Mesenchymal stem cell (in vitro differentiated cells and primary cell): ENCODE data around the gene CLEC16A.

Source experiments
- DNase-seq: peaks from one replicate; pipeline ENCODE4 v3.0.0-alpha.2; 2013
- H2AFZ ChIP-seq: one replicate; pipeline ENCODE4 v1.6.1; 2013; ENCODE audit warnings: low read depth, mild to moderate bottlenecking, control low read depth, inconsistent platforms, low read length, moderate library complexity
- H2AK5ac ChIP-seq: 2 replicates; pipeline ENCODE4 v1.6.1; 2013; ENCODE audit warnings: low read length, moderate library complexity, mild to moderate bottlenecking, inconsistent platforms; ENCODE audit not compliant: severe bottlenecking
- H2BK120ac ChIP-seq: one replicate; pipeline ENCODE4 v1.6.1; 2013; ENCODE audit warnings: low read depth, mild to moderate bottlenecking, inconsistent platforms, low read length, moderate library complexity
- H2BK12ac ChIP-seq, 2 experiments: one replicate each; pipeline ENCODE4 v1.6.1; 2013; ENCODE audit warnings: inconsistent platforms in 2 of 2, low read length in 2 of 2, mild to moderate bottlenecking in 2 of 2, moderate library complexity in 2 of 2, control low read depth in 1 of 2
- H2BK15ac ChIP-seq: one replicate; pipeline ENCODE4 v1.6.1; 2013; ENCODE audit warnings: mild to moderate bottlenecking, low read depth, inconsistent platforms; ENCODE audit not compliant: poor library complexity, severe bottlenecking
- H2BK5ac ChIP-seq: 2 replicates; pipeline ENCODE4 v1.6.1; 2013; ENCODE audit warnings: low read depth, mild to moderate bottlenecking, low read length, control low read depth, inconsistent platforms; ENCODE audit not compliant: poor library complexity, severe bottlenecking
- H3K14ac ChIP-seq, 2 experiments: one replicate each; pipeline ENCODE4 v1.6.1; 2013; ENCODE audit warnings: inconsistent platforms in 2 of 2, low read length in 2 of 2, control low read depth in 1 of 2, mild to moderate bottlenecking in 1 of 2, moderate library complexity in 1 of 2
- H3K18ac ChIP-seq, 2 experiments: one replicate each; pipeline ENCODE4 v1.6.1; 2013; ENCODE audit warnings: inconsistent platforms in 2 of 2, low read length in 2 of 2, control low read depth in 1 of 2, low read depth in 1 of 2, mild to moderate bottlenecking in 1 of 2
- H3K23ac ChIP-seq, 2 experiments: one replicate each; pipeline ENCODE4 v1.6.1; 2013; ENCODE audit warnings: inconsistent platforms in 2 of 2, low read length in 2 of 2, mild to moderate bottlenecking in 2 of 2, moderate library complexity in 2 of 2, control low read depth in 1 of 2
- H3K27ac ChIP-seq: 2 replicates; pipeline ENCODE4 v1.5.1; 2013; ENCODE audit warnings: mild to moderate bottlenecking, moderate library complexity, low read length, control low read depth, inconsistent platforms; ENCODE audit not compliant: poor library complexity, severe bottlenecking
- H3K27me3 ChIP-seq, 2 experiments: 2 replicates each; pipeline versions ENCODE4 v1.6.1 to v1.7.0; 2013; ENCODE audit warnings: low read length in 2 of 2, mild to moderate bottlenecking in 2 of 2, moderate library complexity in 2 of 2, control low read depth in 1 of 2, inconsistent platforms in 1 of 2; ENCODE audit not compliant: control insufficient read depth in 1 of 2, insufficient read depth in 1 of 2
- H3K36me3 ChIP-seq, 2 experiments: 2 replicates each; pipeline versions ENCODE4 v1.6.1 to v1.7.0; 2013; ENCODE audit warnings: low read length in 2 of 2, control low read depth in 1 of 2, inconsistent platforms in 1 of 2, low read depth in 1 of 2, mild to moderate bottlenecking in 1 of 2; ENCODE audit not compliant: insufficient read depth in 2 of 2, control insufficient read depth in 1 of 2
- H3K4ac ChIP-seq, 2 experiments: one replicate each; pipeline ENCODE4 v1.6.1; 2013; ENCODE audit warnings: inconsistent platforms in 2 of 2, low read length in 2 of 2, mild to moderate bottlenecking in 2 of 2, moderate library complexity in 2 of 2, control low read depth in 1 of 2, low read depth in 1 of 2
- H3K4me1 ChIP-seq: 2 replicates; pipeline ENCODE4 v1.6.1; 2013; ENCODE audit warnings: low read depth, low read length, control low read depth; ENCODE audit not compliant: control insufficient read depth, insufficient read depth
- H3K4me2 ChIP-seq: 2 replicates; pipeline ENCODE4 v1.6.1; 2013; ENCODE audit warnings: low read length, mild to moderate bottlenecking, inconsistent platforms; ENCODE audit not compliant: poor library complexity, severe bottlenecking
- H3K4me3 ChIP-seq, 2 experiments: 2 replicates each; pipeline versions ENCODE4 v1.5.1 to v1.7.0; 2013; ENCODE audit warnings: low read length in 2 of 2, mild to moderate bottlenecking in 2 of 2, control low read depth in 1 of 2, low read depth in 1 of 2; ENCODE audit not compliant: insufficient read depth in 1 of 2
- H3K79me1 ChIP-seq: replicated peaks from 2 replicates; pipeline ENCODE4 v1.6.1; 2013; ENCODE audit warnings: mild to moderate bottlenecking, control low read depth, low read length, inconsistent platforms; ENCODE audit not compliant: poor library complexity, severe bottlenecking
- H3K9ac ChIP-seq: 2 replicates; pipeline ENCODE4 v1.7.0; 2013; ENCODE audit warnings: mild to moderate bottlenecking, low read length, moderate library complexity
- H3K9me3 ChIP-seq: 2 replicates; pipeline ENCODE4 v1.7.0; 2013; ENCODE audit warnings: mild to moderate bottlenecking, low read length; ENCODE audit not compliant: control insufficient read depth
- H4K8ac ChIP-seq: one replicate; pipeline ENCODE4 v1.6.1; 2013; ENCODE audit warnings: inconsistent platforms, mild to moderate bottlenecking, low read length, moderate library complexity
- H4K91ac ChIP-seq: one replicate; pipeline ENCODE4 v1.6.1; 2013; ENCODE audit warnings: mild to moderate bottlenecking, low read length, inconsistent platforms
- WGBS: methylation state at CpG from one replicate; pipeline ENCODE4 v1.1.7; 2013; ENCODE audit warnings: mixed read lengths; 5-methylcytosine and 5-hydroxymethylcytosine counted together

CLEC16A gene

DNA sequence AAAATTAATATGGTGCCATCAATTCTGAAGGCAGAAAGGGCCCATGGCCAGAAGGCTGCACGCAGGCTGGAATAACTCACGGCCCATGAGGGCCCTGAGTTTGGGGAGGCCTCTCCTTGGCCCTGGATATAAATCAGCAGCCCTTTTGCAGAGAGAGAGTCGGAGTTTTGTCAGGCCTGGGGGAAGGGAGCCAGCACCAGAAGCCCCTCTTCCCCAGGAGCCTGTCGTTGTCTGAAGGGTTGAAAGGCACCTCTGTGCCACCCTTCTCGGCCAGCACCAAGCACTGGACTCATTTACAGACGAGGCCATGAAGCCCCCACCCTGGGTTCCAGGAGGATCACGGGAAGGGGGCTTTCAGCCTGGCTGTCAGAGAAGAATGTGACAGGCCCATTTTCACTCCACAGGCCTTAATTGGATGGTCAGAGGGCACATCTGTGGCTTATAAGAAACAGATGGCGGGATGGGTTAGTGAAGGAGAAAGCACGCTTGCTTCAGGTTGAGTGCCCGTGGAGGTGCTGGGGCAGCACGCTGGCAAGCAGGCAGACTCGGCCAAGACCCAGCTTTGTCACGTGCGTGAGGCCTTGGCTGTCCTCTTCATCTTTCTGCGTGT is 140.6 kb downstream of the CLEC16A start:
- peak overlapping the region in 1 of 2 experiments; percentile 2 for H3K23ac ChIP-seq
- H2AFZ ChIP-seq, result no peak overlapping the region
- H3K4ac ChIP-seq, result peak overlapping the region in 1 of 2 experiments; percentile 80
- no peak overlapping the region for H4K8ac ChIP-seq
- peak overlapping the region in 1 of 2 experiments; percentile 36 for H3K4me3 ChIP-seq
- H3K4me1 ChIP-seq, result peaks cover 66% of the 10 kb centered on the region
- H3K36me3 ChIP-seq, result peaks cover 20 to 40% of the 10 kb centered on the region in 2 experiments
- peak overlapping the region; percentile 59 for H2BK5ac ChIP-seq
- no peaks in the 10 kb centered on the region for H3K9me3 ChIP-seq
- H2BK12ac ChIP-seq, result peak overlapping the region; percentile 65 to 84
- H3K4me2 ChIP-seq, result no peak overlapping the region
- H2AK5ac ChIP-seq, result peak overlapping the region; percentile 93
- peak overlapping the region; percentile 78 for H3K27ac ChIP-seq
- peak overlapping the region in 1 of 2 experiments; percentile 45 for H3K14ac ChIP-seq
- no peaks in the 10 kb centered on the region for H3K27me3 ChIP-seq
- H2BK120ac ChIP-seq, result peak overlapping the region; percentile 50
- WGBS, result 67% methylated on average over 15 of the region's 15 CpGs
- H4K91ac ChIP-seq, result peak overlapping the region; percentile 94
- DNase-seq, result no peak
- H3K9ac ChIP-seq, result no peak overlapping the region
- peaks cover 17% of the 10 kb centered on the region for H3K79me1 ChIP-seq
- H3K18ac ChIP-seq, result peak overlapping the region; percentile 73 to 78
- H2BK15ac ChIP-seq, result peak overlapping the region; percentile 34

DNA sequence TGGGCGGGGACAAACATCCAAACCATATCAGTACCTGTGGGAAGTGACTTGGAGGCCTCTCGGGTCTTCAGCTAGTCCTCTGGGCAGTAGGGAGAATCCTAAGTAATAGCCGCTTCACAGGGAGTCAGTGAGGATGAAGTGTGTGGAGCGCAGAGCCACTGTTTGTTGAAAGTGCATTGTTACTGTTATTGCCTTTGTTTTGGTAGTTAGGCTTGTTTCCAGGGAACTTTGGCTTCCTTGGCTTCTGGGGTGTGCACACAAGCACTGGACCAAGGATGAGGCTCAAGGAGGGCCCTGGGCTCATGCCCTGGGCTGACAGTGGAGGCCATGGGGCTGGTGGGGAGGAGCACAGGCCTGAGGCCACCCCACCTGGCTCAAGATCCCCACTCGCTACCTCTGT is 141.6 kb downstream of the CLEC16A start:
- Histone ChIP-seq H2BK120ac (no peak overlapping the region), H3K27ac (no peak overlapping the region), H3K14ac (no peak overlapping the region), H3K9me3 (no peaks in the 10 kb centered on the region), H2BK15ac (no peak overlapping the region), H3K23ac (no peak overlapping the region), H3K4me1 (peaks cover 59% of the 10 kb centered on the region), H3K4me2 (no peak overlapping the region), H2AFZ (no peak overlapping the region), H3K4me3 (no peak overlapping the region), H4K8ac (peak overlapping the region; percentile 27), H3K27me3 (no peaks in the 10 kb centered on the region), H3K79me1 (peaks cover 19% of the 10 kb centered on the region), H4K91ac (peak overlapping the region; percentile 52), H2BK12ac (peak overlapping the region; percentile 65 to 84), H2BK5ac (no peak overlapping the region), H3K36me3 (peaks cover 18 to 38% of the 10 kb centered on the region in 2 experiments), H3K9ac (no peak overlapping the region), H3K4ac (peak overlapping the region; percentile 75 to 88), H3K18ac (peak overlapping the region; percentile 34 to 77), H2AK5ac (peak overlapping the region; percentile 94)
- WGBS, result 96% methylated on average over 4 of the region's 5 CpGs
- no peak for DNase-seq

DNA sequence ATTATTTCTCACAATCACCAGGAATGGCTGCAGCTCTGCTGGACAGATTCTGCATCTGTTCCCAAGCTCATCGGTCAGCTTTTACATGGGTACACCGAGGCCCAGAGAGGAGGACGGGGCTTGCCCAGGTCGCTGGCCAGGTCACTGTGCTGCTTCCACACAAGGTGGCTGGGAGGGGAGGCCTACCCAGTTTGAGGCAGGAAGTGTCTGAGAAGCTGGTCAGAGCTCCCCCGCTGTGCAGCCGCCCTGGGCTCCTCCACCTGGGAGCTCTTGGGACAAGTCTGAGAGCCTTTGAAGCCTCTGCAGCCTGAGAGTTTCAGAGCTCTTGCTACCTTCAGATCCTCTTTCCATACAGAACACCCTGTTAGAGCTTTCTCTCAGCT is 143.3 kb downstream of the CLEC16A start:
- Histone ChIP-seq H3K23ac (no peak overlapping the region), H3K36me3 (peaks cover 30 to 42% of the 10 kb centered on the region in 2 experiments), H3K4me2 (no peak overlapping the region), H3K4me1 (peaks cover 50% of the 10 kb centered on the region), H3K4ac (peak overlapping the region in 1 of 2 experiments; percentile 35), H3K27me3 (no peaks in the 10 kb centered on the region), H3K79me1 (peaks cover 12% of the 10 kb centered on the region), H3K9ac (no peak overlapping the region), H2AFZ (no peak overlapping the region), H3K27ac (peak overlapping the region; percentile 66), H3K14ac (no peak overlapping the region), H3K9me3 (no peaks in the 10 kb centered on the region), H2BK12ac (peak overlapping the region; percentile 49 to 71), H2BK120ac (peak overlapping the region; percentile 44), H4K8ac (no peak overlapping the region), H4K91ac (peak overlapping the region; percentile 84), H2AK5ac (no peak overlapping the region), H2BK5ac (peak overlapping the region; percentile 9), H3K18ac (peak overlapping the region; percentile 40 to 70), H3K4me3 (no peak overlapping the region), H2BK15ac (no peak overlapping the region)
- 77% methylated on average over 6 of the region's 6 CpGs for WGBS
- DNase-seq, result no peak

DNA sequence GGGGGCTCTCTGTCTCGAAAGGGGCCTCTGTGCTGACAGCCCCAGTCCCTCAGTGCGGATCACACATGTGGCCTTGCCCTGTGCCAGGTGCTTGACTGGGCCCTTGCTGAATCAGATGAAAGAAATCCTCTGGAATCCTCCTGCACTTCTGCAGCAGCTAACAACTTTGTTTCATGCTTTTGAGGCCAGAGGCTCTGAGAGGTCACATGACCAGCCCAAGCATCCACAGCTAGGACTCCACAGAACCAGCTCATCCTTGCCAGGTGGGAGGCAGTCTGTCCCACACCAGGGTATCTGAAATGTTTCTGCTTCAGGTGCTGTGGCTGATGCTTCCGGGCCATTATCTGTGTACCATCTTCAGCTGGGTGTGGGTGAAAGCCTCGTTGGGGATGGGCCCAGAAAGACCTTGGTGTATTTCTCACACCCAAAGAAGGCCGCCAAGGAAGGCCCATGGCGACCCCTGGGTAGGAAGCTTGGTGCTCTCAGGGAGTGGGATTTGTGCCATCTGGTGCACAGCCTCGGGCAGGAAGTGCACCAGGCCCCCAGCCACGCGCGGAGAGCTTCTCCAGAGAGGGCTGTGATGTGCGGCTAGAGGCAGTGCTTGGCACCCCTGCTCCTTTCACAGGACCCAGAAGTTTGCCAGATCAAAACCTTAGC is 143.8 kb downstream of the CLEC16A start:
- peak overlapping the region; percentile 66 for H3K27ac ChIP-seq
- peak overlapping the region in 1 of 2 experiments; percentile 57 for H3K14ac ChIP-seq
- peaks cover 45% of the 10 kb centered on the region for H3K4me1 ChIP-seq
- H3K4ac ChIP-seq, result peak overlapping the region; percentile 9 to 35
- H2BK5ac ChIP-seq, result peak overlapping the region; percentile 9
- 89% methylated on average over 11 of the region's 11 CpGs for WGBS
- no peak overlapping the region for H3K23ac ChIP-seq
- H3K9me3 ChIP-seq, result no peaks in the 10 kb centered on the region
- H3K27me3 ChIP-seq, result no peaks in the 10 kb centered on the region
- no peak overlapping the region for H2BK15ac ChIP-seq
- peak overlapping the region; percentile 81 for H4K91ac ChIP-seq
- H3K9ac ChIP-seq, result no peak overlapping the region
- H3K4me2 ChIP-seq, result no peak overlapping the region
- no peak overlapping the region for H3K4me3 ChIP-seq
- peaks cover 33 to 41% of the 10 kb centered on the region in 2 experiments for H3K36me3 ChIP-seq
- peak; percentile 42 for DNase-seq
- H2BK120ac ChIP-seq, result peak overlapping the region; percentile 44
- peak overlapping the region; percentile 38 to 70 for H3K18ac ChIP-seq
- H4K8ac ChIP-seq, result no peak overlapping the region
- no peak overlapping the region for H2AFZ ChIP-seq
- peak overlapping the region; percentile 49 to 71 for H2BK12ac ChIP-seq
- H3K79me1 ChIP-seq, result peaks cover 7% of the 10 kb centered on the region
- peak overlapping the region; percentile 17 for H2AK5ac ChIP-seq
